GM12801 (cell line): ENCODE data around the gene C9orf57.

Source experiments
- TF ChIP-seq, protein P1 (sequence below): IDR thresholded peaks from one replicate; pipeline ENCODE4 v1.5.1; 2011; ENCODE audit warnings: control low read depth; ENCODE audit not compliant: insufficient read length; ENCODE audit errors: extremely low read depth

C9orf57 gene

DNA sequence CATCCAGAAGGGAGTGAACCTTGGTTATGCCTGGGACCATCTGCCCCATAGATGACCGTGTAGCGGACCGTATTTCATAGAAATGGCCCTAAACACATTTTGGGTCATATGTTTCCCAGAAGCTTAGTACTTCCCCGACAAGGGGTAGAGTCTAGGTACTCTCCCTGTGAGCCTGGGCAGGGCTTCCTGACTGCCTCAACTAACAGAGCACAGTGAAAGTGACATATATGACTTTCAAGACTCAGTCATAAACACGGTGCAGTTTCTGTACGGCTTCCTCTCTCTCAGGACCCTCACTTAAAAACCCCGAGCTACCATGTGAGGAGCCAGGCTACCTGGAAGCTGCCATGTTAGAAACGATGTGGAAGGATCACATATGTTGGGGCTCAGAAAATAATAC lies 20.9 kb downstream of the C9orf57 start:
- TF ChIP-seq, protein P1, sequence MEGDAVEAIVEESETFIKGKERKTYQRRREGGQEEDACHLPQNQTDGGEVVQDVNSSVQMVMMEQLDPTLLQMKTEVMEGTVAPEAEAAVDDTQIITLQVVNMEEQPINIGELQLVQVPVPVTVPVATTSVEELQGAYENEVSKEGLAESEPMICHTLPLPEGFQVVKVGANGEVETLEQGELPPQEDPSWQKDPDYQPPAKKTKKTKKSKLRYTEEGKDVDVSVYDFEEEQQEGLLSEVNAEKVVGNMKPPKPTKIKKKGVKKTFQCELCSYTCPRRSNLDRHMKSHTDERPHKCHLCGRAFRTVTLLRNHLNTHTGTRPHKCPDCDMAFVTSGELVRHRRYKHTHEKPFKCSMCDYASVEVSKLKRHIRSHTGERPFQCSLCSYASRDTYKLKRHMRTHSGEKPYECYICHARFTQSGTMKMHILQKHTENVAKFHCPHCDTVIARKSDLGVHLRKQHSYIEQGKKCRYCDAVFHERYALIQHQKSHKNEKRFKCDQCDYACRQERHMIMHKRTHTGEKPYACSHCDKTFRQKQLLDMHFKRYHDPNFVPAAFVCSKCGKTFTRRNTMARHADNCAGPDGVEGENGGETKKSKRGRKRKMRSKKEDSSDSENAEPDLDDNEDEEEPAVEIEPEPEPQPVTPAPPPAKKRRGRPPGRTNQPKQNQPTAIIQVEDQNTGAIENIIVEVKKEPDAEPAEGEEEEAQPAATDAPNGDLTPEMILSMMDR, result no peak

GRCh38 chr9:72038890-72039410 lies 21.5 kb downstream of the C9orf57 start:
- TF ChIP-seq, protein P1, result no peak

- TF ChIP-seq, protein P1, result no peak
These were observed 22.0 kb downstream of the C9orf57 start for GRCh38 chr9:72038408-72038807.

GRCh38 chr9:72037571-72037970 lies 22.8 kb downstream of the C9orf57 start:
- TF ChIP-seq, protein P1, result no peak

GRCh38 chr9:72030767-72031166 lies 29.6 kb downstream of the C9orf57 start:
- TF ChIP-seq, protein P1, result no peak

DNA sequence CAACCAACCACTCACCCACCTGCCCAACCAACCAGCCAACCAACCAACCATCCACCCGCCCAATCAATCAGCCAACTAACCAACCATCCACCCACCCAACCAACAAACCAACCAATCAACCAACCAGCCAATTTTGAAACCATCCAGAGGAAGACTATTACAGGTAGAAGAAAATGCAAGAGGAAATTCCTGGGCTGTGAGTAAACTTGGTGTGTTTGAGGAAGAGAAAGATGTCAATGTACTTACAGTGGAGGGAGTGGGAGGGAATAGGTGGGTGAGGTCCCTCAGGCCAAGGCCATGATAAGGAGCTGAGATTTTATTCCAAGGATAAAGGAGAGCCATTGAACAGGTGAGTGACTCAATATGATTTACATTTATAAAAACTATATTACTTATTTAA lies 30.4 kb downstream of the C9orf57 start:
- TF ChIP-seq, protein P1, result no peak

DNA sequence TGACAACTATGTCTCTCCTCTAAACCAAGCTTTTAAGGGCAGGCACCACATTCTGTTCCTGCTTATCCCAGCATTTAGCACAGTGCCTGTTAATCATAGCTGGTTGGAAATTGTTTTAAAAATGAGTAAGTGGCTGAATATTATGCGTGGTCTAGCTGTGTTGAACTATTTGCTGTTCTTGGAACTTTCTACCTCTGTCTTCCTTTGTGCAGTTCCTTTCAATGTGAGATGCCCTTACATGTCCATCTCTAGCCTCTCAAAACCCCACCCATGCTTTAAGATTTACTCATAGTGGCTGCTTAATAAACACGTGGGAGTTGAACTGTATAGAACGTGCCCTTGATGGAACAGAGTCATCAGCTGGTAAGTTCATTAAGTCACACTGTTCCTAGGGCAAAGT lies 34.5 kb downstream of the C9orf57 start:
- TF ChIP-seq, protein P1, result no peak

DNA sequence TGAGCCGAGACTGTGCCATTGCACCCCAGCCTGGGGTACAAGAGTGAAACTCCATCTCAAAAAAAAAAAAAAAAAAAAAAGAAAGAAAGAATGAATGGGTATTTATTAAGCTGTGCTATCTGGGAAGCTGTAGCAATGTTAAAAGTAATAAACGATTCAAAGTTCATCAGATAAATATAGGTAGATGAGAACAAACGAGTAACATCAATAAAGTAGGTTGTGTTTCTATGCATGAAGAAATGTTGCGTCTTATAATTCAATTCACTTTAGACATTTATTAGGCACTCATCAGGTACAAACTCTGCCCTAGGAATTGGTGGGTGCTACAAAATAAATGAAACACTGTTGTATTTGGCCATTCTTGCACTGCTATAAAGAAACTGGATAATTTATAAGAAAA lies 36.8 kb downstream of the C9orf57 start:
- TF ChIP-seq, protein P1, result no peak
